D341Med (cell line): ENCODE data around the gene PMEPA1.
A peak's percentile ranks its signal among the peaks of the same experiment; 100 is the strongest.

ENCODE experiments used
- DNase-seq: peaks from one replicate; pipeline ENCODE4 v3.0.0; 2012; ENCODE audit warnings: low spot score

Gene PMEPA1

DNA sequence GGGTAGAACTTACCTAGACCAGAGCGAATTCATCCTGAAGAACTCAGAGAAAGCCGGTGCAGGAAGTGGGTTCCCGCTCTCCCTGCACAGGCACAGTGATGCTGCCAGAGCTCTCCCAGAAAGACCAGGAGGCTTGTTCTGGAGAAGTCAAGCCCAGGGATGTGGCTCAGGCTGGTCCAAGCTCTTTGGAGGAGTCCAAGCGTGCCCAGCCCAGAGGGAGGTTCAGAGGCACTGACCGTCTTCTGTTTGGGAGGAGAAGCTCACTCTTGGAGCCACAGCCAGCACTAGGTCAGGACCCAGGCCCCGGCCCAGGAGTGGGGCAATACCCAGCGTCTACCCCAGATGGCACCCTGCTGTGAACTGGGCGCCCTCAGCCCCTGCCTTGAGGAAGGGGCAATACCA is 1.5 kb upstream of the PMEPA1 start:
- no peak for DNase-seq

DNA sequence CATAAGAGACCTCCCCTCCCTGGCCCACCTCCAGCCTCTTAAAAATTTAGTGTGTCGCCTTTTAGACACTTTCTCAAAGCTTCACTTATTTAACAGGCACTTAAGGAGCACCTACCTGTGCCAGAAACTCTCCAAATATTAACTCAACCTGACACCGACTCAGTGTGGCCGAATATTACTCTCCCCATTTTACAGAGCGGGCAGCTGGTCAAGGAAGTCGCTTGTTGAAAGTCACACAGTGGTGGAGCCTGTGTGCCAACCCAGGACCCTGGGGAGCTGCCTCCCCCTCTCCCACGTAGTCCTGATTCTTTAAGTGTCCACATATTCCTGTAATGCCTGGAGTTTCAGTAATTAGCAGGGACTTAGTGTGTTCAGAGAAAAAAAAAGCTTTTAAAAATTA is 1.0 kb upstream of the PMEPA1 start:
- DNase-seq: no peak

DNA sequence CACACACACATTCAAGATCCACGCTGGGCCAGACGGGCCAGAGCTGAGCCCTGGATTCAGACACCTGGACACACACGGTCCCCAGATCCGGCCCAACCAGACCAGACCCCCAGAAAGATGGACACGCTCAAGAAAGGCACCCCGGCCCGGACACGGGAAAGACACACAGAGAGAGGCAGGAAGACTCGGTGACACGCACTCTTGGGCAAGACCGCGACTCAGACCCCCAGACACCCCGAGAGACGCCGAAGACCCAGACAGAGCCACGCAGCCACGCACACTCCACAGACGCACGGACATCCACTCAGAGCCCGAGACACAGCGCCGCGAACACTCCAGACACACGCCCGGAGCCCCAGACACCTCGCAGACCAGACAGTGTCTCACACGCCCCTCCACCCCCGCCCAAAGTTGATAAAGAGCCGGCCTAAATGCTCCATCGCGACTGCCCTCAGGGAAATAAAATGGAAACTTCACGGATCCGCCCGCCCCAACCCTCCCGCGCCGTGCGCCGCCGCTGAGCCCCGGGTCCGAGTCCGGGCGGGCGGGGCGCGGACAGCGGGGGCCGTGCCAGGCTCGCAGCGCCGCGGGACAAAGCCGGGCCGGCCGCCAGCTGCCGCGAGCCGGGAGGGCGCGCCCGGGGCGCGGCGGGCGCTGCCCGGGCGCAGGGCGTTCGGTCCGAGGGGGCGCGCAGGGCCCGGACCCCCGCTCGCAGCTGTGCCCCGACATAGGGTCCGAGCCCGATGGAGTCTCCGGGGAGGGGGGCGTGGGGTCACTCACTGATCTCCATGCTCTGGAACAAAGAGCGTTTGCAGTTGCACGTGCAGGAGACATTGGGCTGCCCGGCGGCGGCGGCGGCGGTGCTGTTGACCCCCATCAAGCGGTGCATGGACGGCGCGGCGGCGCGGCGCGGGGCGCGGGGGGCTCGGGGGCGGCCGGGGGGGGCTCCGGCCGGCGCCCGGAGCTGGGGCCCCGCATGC is 831 bp downstream of the PMEPA1 start:
- peak; percentile 77 for DNase-seq

DNA sequence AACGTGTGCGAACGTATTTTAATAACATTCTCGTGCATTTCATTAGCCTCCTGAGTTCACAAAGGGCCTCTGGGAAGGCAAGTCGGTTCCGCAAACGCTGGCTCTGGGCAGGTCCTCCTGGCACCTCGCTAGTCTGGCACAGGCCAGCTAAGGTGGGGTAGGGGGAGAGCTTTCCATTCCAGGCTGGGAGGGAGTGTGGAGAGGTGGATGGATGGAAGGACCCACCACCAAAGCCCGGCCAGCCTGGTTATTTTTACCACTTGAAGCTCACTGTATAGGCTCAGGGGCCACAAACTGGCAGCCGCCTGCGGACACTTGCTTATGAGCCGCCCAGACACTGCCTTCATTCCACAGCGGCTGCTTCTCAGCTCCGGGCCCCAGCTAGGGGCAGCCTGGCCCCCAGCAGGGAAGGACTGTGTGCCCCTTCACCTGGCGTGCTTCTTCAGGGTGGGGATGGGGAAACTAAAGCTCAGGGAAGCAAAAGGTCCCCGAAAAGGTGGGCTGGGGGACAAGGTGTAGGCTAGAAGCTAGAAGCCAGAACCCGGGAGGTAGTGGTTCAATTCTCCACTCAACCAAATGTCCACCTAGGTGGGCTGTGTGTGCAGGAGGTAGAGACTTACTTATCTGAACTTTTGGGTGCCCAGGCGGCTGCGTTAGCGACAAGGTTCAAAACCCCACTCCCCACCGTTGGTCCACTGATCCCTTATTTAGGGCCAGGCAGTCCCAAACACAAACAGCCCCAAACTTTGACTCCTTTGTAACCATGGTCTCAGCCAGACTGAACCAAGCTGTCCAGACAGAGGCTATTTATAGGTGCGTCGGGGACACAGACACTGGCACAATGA is 1.7 kb downstream of the PMEPA1 start:
- DNase-seq: no peak

DNA sequence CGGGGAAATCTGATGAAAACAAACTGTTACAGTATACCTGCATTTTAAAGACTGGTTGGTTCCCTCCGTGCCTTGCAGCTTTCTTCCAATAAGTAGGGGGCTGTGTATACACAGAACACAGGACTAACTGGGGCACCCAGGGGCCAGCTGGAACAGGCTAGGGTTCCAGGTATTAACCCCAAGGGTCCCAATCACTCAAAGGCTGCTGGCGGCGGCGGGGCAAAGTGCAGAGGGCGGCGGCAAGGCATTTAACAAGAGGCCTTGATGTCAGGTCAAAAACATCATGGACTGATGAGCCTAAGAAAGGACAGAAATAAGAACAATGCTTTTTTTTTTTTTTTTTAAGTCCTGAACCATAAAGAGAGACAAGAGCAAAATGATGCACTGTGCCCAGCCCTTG is 2.5 kb downstream of the PMEPA1 start:
- DNase-seq: no peak

DNA sequence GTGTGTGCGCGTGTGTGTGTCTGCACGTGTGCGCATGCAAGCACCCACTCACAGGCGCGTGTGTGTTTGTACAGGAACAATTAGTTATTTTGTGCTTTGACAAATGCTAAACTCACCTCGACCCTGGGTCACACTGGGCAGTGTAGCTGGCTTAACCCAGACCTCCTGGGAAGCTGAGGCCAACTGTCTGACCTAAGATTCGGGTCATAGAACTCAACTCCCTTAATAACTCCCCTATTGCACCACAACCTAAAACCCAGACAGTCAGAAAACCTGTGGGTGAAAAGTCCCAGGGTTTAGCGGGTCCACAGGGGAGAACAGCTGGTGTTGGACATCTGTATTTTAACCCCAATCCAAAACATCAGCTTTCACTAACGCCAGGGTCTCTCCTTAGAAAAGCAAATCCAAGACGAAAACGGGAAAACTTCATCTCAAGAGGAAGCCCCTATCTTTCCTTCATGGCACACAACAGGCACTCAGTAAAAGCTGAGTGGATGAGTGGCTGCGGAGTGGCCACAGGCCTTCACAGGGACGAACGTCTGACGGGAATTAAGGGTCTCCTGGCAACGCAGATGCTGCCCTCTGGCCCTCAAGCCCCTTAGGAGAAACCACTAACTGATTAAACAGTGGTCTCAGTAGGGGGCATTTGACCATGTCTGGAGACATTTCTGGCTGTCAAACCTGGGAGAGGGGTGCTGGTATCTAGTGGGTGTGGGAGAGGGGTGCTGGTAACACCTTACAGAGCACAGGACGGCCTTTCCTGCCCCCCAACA is 4.5 kb downstream of the PMEPA1 start:
- DNase-seq: no peak

DNA sequence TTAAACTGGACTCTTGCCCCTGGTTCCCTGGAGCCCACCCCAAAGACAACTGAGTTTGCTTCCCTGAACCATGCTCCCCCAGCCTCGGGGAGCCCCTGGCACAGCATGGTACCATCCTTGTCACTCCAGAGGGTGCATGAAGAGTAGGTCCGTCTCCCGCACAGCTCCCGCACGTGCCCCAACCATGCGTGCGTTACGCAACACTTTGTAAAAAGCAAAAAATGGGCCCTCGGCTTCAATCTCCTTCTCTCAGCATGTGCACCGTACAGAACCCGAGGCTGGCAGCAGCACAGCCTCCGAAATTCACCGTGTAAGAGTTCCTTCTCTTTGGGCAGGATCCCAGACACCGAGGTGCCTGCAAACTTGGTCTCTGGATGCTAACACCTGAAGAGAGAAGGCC is 5.6 kb downstream of the PMEPA1 start:
- no peak for DNase-seq

DNA sequence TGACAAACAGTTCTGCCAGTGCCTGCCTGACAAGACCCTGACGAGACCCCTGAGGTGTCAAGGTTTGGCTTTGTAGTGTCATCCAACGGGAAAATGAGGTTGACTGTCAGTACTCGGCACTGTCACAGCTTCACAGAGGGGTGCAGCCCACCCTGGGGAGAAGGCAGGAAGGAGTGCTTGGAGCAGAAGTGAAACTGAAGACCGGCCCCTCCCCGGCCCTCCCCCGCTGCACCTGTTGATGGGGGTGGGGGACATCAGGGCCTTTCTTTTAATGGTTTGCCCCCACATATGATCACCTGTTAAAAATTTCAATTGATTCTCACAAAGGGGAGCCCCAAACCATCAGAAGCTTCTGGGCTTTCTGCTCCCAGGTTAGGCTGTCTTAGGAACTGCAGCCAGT is 6.8 kb downstream of the PMEPA1 start:
- no peak for DNase-seq

DNA sequence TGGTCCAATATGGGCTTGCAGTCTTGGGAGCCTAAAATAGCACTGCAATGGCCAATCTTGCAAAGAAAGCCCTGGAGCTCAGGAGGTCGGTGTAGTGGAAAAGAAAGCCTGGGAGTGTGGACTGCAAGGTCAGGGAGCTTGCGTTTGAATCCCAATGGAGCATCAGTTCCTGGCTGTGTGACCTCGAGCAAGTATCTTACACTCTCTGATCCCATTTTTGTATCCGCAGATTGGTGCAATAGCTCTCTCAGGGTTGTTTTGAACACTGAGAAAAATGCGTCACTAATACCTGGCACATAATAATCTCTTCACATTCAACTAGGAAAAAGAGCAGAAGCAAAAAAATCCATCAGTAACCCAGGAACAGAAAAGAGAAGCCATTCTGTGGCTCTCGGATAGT is 7.3 kb downstream of the PMEPA1 start:
- DNase-seq: no peak

DNA sequence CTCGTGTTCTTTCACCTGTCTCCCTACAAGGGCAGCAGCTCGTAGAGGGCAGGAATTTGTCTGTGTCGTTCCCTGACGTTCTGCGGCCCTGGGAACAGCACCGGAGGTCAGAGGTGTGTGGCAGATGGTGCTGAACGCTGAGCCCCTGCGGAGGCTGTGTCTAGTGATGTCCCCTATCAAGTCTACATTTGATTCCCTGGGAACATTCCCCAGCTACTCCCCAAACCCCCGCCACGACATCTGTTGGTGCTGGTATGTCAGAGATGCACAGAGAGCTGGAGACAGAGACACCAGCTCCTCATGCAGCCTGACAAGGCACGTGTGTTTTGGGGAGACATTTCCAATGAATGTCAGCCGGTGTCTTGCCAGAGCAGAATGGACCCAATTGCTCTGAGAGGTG is 7.7 kb downstream of the PMEPA1 start:
- DNase-seq: no peak

DNA sequence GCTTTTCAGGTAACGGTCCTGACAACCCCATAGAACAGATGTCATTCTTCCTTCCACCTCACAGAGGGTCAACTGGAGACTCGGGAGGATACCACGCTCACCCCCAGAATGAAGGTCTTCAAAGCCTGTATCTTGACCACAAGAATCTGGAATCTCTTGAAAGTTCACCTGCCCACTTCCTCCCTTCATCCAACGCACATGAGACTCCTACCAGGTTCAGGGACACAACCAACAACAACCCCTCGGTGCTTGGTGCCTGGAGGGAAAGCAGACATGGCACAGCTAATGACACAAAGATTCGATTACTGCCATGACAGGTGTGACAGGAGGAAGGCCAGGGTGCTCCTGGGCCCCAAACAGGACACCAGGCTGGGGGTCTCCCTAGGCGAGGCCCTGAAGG is 8.2 kb downstream of the PMEPA1 start:
- no peak for DNase-seq

DNA sequence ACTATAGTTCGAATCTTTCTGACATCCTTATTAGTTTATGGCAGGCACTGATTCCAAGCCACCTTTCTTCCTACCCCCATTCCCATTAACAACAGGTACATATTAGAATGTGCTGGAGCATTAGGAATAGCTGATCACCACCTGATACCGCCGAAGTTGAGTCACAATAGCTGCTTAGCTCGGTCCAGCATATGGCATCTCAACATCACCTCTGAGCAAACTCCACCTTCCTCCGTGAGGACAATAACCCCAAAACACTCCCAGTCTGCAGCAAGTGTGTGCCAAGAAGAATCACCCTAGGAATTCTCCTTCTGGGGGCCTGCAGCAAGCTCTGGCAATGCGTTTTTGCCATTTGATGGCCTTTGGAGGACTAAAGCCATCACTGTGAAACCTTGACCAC is 8.7 kb downstream of the PMEPA1 start:
- no peak for DNase-seq

DNA sequence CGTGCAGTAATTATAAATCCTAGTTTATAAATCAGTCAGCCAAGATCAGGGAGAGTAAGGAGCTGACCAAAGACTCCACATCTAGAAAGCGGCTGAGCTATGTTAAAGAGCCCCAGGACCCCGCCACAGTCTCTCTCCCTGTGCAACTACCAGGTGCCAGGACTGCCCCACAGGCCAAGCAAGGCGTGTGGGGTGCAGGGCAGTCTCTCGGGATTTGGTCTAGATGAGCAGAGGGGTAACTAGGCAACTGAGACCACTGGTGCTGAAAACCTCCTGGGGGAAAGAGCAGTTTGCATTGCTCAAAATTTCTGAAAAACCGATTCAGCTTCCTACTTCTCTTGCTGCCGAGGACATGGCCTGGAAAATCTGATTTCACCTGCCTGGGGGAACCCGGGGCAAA is 10.4 kb downstream of the PMEPA1 start:
- no peak for DNase-seq

DNA sequence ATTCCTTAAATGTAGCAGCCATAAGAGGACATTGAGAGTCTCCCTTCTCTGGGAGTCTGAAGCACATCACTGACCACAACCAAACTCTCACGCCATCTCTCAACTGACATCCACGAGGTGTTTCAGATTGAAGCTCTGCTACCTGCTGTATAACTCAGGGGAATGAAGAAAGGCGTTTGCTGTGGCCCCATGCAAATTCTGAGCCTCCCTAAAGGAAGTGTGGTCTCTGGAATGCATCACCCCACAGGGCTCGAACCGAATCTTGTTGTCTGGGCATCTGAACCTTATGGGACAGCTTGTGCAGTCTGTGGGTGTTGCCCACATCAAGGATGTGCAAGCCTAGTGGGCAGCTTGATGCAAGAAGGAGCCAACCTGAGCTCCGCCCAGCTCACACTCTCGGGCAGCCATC is 10.9 kb downstream of the PMEPA1 start:
- DNase-seq: no peak

DNA sequence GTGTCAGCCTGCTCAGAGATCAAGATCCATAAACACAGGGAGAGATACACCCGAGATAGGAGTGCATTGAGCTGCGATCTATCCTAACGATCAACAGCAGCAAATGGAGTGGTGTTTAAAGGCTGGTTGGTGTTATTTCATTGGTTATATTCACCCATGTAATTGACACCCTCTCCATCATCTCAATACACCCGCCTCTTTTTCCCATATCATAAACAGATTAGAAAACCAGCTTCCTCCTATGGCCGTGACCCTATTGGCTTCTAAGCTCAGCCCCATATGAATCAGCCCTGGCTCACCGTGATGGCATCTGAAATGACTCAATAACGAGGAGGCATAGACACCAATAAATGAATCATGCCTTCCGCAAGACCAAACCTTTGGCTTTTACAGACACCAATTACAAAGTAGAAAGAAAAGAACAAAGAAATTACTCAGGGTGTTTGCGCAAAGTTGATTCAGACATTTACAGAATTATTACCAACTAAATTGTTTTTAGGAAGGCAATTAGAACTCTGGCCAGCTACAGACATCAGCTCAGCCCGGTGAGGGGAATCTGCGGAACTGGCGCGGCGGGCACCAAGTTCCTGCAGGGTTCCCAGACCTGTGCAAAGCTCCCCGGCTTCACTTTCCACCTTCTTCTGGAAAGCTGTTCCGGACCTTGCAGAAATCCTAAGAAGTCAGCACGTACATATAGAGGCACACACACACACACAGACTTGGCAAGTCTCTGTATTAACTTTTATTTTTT is 11.5 kb downstream of the PMEPA1 start:
- DNase-seq: no peak

DNA sequence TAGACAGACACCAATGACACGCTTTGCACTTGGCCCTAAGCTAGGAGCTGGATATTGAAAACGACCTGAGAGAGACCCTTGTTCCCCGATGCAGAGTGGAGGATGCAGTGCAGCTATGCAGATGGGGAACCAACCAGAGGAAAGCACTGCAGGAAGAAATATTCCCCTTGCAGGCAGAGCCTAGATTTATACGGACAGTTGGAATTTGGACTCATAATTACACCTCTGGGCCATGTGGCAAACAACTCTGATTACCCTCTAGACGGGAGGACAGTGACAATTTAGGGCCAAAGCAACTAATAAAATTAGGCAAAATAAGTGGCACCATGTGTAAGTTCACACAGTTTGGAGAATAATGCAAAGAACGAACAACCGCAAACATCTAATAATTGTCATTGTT is 12.3 kb downstream of the PMEPA1 start:
- DNase-seq: no peak

DNA sequence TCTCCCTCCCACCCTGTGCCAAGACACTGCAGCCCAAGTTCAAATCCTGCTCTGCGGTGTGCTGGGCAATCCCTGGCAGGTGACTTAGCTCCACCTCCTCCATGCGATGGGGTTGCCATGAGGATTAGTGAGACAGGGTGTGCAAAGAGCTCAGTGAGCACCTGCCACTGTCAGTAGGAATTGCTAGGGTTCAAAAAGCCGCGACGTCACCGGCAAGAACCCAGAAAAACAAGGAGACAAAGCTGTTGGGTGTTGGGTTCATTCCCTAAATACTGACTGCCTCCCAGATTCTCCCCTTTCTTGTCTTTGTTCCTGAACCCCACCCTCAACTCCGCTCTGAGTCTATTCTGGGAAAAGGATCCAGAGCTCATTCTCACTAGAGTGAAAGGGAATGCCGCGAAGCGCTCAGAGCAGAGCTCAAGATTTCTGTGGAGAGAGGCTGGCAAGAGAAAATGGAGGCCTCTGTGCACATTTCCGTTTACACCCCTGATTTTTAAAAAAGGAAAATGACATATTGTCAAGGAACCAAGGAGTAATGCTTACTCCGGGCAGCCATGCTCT is 13.3 kb downstream of the PMEPA1 start:
- no peak for DNase-seq

DNA sequence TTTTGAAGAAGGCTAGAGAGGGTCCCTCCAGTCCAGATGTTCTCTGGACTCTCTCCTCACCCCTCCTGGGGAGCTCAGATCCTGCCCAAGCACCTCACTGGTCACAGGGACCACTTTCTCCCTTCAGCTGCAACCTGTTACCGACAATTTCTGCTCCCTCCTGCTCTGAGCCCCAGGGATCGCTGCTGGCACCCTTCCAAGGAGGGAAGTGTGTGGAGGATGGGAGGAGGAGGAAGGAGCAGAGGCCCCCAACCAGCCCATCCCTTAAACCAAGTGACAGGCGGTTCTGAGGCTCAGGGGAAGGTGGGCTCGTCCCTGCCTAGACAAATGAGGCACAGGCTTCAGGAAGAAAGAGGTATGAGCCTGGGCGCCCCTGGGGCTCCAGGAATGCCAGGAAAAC is 13.9 kb downstream of the PMEPA1 start:
- no peak for DNase-seq

DNA sequence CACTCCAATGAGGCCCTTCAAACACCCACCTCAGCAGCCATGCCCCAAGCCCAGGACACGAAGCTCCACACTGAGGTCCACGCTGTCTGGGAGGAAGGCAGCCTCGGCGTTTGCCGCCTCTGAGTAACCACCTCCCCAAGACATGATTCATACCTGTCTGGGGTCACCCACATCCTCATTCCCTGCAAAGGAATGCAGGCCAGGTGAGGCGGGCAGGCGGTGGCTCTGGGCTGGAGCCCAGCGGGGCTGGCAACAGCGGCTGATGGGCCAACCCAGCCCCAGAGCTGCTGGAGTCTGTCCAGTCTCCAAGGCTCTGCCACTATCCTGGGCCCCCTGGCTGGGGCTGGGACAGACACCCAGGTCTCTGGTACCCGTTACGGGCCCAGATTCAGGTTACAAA is 14.8 kb downstream of the PMEPA1 start:
- DNase-seq: no peak

DNA sequence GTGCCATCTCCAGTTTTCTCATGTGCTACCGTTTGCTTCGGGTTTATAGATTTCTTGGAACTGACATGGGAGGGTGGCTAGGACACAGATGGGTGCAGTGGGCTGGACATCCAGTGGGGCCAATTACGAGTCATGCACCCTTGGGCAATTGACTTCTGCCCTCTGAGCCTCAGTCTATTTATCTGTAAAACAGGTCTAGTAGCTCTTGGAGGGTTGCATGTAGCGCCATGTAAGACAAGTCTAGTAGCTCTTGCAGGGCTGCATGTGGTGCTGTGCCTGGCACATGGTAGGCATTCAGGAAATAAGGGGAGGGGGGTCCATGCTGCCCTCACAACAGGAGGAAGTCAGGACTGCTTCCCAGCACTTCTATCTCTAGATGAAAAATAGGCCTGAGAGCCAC is 15.3 kb downstream of the PMEPA1 start:
- DNase-seq: no peak

DNA sequence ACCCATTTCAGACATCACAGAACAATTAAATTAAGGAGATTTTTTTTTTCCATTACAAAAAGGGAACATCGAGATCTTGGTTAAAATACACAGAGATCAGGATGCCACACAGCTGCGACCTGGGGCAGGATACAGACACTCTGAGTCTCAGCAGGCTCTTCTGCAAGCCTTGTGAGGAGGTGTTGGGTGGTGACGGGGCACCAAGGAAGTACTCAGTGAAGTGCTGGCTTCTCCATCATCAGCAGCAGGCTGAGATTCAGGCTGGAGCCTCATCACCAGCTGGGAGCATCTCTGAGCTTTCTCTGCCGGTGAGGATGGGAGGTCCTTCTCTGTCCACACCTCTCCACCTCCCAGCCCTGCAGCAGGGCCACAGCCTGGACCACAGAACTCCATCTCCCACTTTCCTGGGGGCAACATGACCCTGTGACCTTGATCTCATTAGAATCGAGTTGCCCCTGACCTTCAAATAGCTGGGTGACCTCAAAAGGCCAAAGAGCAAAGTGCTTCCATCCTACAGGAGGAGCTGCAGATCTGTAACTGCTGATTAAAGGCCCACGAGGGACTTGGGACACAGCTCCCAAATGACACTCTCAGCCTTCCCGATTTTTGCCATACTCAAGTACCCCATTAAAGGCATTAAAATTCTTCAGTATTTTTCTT is 16.0 kb downstream of the PMEPA1 start:
- no peak for DNase-seq
